HL-60 (cell line): ENCODE results near the gene SDC4.

Experiments
- CTCF ChIP-seq: IDR thresholded peaks from one replicate; pipeline ENCODE4 v1.5.1; 2011; ENCODE audit warnings: low read length, control low read depth, inconsistent platforms; ENCODE audit not compliant: insufficient read depth
- POLR2AphosphoS5 ChIP-seq: IDR thresholded peaks from 2 replicates; pipeline ENCODE4 v1.6.1; 2012; ENCODE audit warnings: low read depth
- TF ChIP-seq, protein P1 (sequence below): IDR thresholded peaks from 2 replicates; pipeline ENCODE4 v1.6.1; 2012; ENCODE audit warnings: low read depth; ENCODE audit not compliant: insufficient replicate concordance

GRCh38 chr20:45372241-45372640 is 24.0 kb upstream of the SDC4 start:
- TF ChIP-seq CTCF (no peak), POLR2AphosphoS5 (no peak)
- TF ChIP-seq, protein P1, sequence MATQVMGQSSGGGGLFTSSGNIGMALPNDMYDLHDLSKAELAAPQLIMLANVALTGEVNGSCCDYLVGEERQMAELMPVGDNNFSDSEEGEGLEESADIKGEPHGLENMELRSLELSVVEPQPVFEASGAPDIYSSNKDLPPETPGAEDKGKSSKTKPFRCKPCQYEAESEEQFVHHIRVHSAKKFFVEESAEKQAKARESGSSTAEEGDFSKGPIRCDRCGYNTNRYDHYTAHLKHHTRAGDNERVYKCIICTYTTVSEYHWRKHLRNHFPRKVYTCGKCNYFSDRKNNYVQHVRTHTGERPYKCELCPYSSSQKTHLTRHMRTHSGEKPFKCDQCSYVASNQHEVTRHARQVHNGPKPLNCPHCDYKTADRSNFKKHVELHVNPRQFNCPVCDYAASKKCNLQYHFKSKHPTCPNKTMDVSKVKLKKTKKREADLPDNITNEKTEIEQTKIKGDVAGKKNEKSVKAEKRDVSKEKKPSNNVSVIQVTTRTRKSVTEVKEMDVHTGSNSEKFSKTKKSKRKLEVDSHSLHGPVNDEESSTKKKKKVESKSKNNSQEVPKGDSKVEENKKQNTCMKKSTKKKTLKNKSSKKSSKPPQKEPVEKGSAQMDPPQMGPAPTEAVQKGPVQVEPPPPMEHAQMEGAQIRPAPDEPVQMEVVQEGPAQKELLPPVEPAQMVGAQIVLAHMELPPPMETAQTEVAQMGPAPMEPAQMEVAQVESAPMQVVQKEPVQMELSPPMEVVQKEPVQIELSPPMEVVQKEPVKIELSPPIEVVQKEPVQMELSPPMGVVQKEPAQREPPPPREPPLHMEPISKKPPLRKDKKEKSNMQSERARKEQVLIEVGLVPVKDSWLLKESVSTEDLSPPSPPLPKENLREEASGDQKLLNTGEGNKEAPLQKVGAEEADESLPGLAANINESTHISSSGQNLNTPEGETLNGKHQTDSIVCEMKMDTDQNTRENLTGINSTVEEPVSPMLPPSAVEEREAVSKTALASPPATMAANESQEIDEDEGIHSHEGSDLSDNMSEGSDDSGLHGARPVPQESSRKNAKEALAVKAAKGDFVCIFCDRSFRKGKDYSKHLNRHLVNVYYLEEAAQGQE = no peak
